22Rv1 (cell line): ENCODE data around the gene MRPS5.

Experiments
- H3K27ac ChIP-seq: fragments of 450-650 bp; 2 replicates; pipeline ENCODE4 v1.5.1; 2017
- CTCF ChIP-seq: fragments of 450-650 bp; IDR thresholded peaks from 2 replicates; pipeline ENCODE4 v1.5.1; 2017; ENCODE audit warnings: mild to moderate bottlenecking
- ZFX ChIP-seq: fragments of 450-650 bp; IDR thresholded peaks from 2 replicates; pipeline ENCODE4 v1.6.1; 2017; ENCODE audit warnings: antibody characterized with exemption, borderline replicate concordance

MRPS5 gene

GRCh38 chr2:95075440-95076132 lies 46.0 kb downstream of the MRPS5 start:
- no peak for TF ChIP-seq ZFX
- no peak for TF ChIP-seq CTCF
- H3K27ac ChIP-seq: no peak overlapping the region

DNA sequence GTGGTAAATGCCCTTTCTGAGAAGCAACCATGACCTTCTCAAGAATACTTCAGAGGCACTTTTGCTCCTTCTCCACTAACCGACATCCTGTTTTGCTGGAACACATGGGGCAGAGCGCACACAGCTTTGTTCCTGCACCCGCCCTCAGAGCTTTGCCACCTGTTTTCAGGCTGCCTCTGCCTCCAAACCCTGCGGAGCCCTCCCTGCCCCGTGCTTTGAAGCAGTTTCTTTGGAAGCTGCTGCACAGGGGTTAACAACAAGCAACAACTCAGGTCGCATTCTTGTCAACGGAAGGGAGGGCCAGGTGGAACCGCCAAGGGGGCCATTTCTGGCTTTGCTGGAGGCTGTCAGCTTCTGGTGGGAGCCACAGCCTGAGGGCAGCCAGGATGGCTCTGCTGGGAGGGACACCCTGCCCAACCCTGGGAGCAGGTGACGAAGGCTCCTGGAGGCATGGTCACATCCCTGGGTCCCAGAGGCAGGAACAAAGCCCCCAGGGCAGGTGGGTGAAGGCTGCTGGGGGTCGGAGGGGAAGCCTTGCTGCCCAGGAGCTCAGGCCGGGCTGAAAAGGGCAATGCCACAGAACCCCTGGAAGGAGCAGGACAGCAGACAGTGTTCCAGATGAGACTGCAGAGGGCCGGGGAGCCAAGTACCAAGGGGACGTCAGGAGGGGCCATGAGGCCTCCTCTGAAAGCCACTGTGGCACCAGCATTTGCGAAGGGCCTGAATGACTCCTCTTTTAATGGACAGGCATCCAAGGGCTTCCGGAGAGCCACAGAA lies 46.8 kb downstream of the MRPS5 start:
- no peak overlapping the region for H3K27ac ChIP-seq
- TF ChIP-seq ZFX (no peak), CTCF (no peak)

DNA sequence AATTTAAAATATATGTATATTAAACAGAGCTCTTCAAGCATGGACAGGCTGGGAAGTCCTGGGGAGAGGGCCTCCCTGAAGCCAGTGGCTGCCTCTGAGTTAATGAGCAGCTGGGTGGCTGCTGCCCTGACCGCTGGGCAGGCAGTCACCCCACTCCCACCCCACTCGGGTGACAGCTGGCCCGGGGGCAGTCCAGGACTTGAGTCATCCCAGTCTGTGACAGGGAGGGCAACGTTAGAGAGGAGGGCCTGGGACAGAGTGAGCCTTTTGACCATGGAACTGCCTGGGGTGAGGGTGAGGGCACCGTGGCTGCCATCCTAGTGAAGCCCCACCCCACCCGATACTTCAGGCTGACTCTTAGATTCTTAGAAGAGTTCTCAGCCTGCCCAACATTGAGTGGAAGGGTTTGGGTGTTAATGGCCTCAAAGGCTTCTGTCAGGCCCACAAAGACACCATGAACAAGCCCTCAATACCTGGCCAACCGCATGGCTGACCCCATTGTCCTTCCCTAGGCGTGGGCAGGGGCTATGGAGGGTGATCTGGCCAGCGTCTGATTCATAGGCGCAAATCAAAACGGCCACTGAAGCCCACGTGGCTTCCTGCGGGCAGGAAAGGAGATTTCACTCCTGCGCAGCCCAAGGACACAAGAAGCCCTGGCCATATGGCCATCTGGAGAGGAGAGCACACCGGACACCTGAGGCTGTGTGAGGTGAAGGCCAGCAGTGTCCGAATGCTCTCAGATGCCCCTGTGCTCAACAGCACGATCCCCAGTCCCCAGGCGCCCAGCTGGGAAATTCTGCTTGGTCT lies 47.5 kb downstream of the MRPS5 start:
- TF ChIP-seq ZFX (no peak), CTCF (no peak)
- H3K27ac ChIP-seq: no peak overlapping the region

DNA sequence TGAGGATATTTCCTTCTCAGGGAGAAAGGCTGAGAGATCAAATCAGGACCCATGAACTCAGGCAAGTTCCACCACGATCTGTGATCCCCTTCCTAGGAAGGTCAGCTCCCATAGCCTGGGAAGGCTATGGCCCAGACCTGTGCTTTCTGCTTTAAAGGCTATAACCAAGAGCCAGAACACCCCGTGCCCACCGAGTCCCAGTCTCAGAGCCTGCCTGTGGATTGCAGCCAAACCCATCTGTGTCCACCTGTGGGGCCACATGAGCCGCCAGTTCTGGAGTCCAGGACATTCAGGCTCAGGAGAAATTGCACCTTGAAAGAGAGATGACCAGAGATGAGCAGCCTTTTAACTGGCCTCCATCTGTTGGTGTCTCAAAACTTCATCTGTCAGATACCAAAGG lies 49.2 kb downstream of the MRPS5 start:
- H3K27ac ChIP-seq: no peak overlapping the region

GRCh38 chr2:95071856-95072255 lies 49.8 kb downstream of the MRPS5 start:
- TF ChIP-seq ZFX (no peak), CTCF (no peak)
- H3K27ac ChIP-seq: no peak overlapping the region

More for the DNA sequence above, 49.2 kb downstream of the MRPS5 start:
- TF ChIP-seq ZFX: no peak
- TF ChIP-seq CTCF: no peak

DNA sequence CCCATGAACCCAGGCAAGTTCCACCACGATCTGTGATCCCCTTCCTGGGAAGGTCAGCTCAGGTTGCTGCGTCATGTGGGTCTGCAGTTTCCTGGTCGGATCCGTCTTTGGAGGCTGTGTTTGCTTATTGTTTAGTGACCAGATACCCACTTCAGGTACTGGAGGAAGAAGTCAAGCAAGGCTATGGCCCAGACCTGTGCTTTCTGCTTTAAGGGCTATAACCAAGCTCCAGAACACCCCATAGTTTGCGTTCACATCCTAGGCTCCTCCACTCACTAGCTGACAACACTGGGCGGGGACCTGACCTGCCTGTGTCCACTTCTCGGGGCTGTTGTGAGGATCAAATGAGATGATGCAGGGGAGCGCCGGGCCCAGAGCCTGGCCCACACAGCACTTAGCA lies 52.1 kb downstream of the MRPS5 start:
- H3K27ac ChIP-seq: no peak overlapping the region
- TF ChIP-seq CTCF (no peak), ZFX (no peak)

DNA sequence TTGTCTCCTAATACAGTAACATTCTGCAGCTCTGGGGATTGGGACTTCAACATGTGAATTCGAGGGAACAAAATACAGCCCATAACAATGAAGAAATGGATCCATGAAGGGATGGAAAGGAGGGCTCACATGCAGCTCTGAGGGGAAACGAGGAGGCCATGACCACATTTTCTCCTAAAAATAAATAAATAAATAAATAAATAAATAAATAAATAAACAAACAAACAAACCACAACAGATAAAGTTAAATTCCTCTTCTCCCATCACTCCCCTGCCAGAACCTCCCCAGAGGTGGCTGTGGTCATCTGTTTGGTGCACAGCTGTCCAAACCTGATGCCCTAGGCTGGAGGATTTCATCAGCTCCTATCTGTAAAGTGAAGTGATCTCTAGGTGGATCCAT lies 53.4 kb downstream of the MRPS5 start:
- TF ChIP-seq ZFX (no peak), CTCF (no peak)
- H3K27ac ChIP-seq: no peak overlapping the region
